GM12878 (cell line): ENCODE data around the gene GLUL. TPM values are rescaled to one million over a fixed set of nuclear protein-coding genes. Genes with fewer than 3 reads are reported as not detected.

ENCODE experiments used
- ATAC-seq: fragments of 200-7000 bp; cut with Tn5 transposase; 3 replicates; pipeline ENCODE4 v1.9.1; 2020; ENCODE audit warnings: mild to moderate bottlenecking, moderate library complexity
- BruUV-seq: library from RNA; stranded (reverse); fragments of 400-500 nt; replicated peaks from 2 replicates; lab custom pipeline; 2021; lab: Mats Ljungman, UMichigan
- CTCF ChIA-PET: fragments of 300-600 bp; sonication (Branson Sonifier 250); formaldehyde crosslinking; extraction: SDS; loops from one replicate; lab custom pipeline; 2021; ENCODE audit warnings: inconsistent platforms; lab: Yijun Ruan, JAX
- POLR2A ChIA-PET: fragments of 350-600 bp; formaldehyde crosslinking; extraction: SDS; loops from one replicate; lab custom pipeline; 2021; ENCODE audit warnings: inconsistent platforms; lab: Charles Lee
- RAD21 ChIA-PET: fragments of 300-600 bp; sonication (Branson Sonifier 250); formaldehyde crosslinking; loops from one replicate; lab custom pipeline; 2023; ENCODE audit warnings: antibody characterized with exemption; ENCODE audit not compliant: unreplicated experiment; lab: Charles Lee
- SMC1A ChIA-PET: fragments of 300-600 bp; sonication (Branson Sonifier 250); formaldehyde crosslinking; loops from one replicate; lab custom pipeline; 2023; ENCODE audit not compliant: unreplicated experiment, uncharacterized antibody; lab: Charles Lee
- DNase-seq: peaks from one replicate; pipeline ENCODE4 v3.0.0-alpha.2; 2011; ENCODE audit warnings: low read depth, low spot score
- FAIRE-seq: peaks from 3 replicates; lab custom pipeline; 2011; peaks lifted over from hg19 to GRCh38; lab: Jason Lieb, UNC
- H2AFZ ChIP-seq: 2 replicates; pipeline ENCODE4 v1.6.0; 2011; ENCODE audit warnings: low read depth, low read length, control low read depth; ENCODE audit not compliant: control insufficient read depth
- H3K27ac ChIP-seq: 2 replicates; pipeline ENCODE4 v1.5.1; 2011; ENCODE audit warnings: control low read depth; ENCODE audit not compliant: control insufficient read depth, insufficient read depth
- H3K27me3 ChIP-seq, 2 experiments: replicated peaks in 1 of 2; 2 replicates each; pipeline versions ENCODE4 v1.6.0 to v1.6.1; 2011; ENCODE audit warnings: low read length in 1 of 2; ENCODE audit not compliant: control insufficient read depth in 2 of 2, insufficient read depth in 2 of 2
- H3K36me3 ChIP-seq, 2 experiments: 2 replicates each; pipeline ENCODE4 v1.5.1; 2011; ENCODE audit warnings: low read length in 1 of 2; ENCODE audit not compliant: control insufficient read depth in 2 of 2, insufficient read depth in 2 of 2
- H3K4me1 ChIP-seq: 2 replicates; pipeline ENCODE4 v1.6.1; 2011; ENCODE audit warnings: mild to moderate bottlenecking, low read length, moderate library complexity, mixed read lengths; ENCODE audit not compliant: control insufficient read depth, insufficient read depth
- H3K4me2 ChIP-seq: 2 replicates; pipeline ENCODE4 v1.6.0; 2011; ENCODE audit warnings: control low read depth; ENCODE audit not compliant: control insufficient read depth, insufficient read depth
- H3K4me3 ChIP-seq: fragments of 200-600 bp; sonication (generic); 2 replicates; pipeline ENCODE4 v1.5.1; 2016
- H3K79me2 ChIP-seq: 2 replicates; pipeline ENCODE4 v1.6.0; 2011; ENCODE audit warnings: low read length; ENCODE audit not compliant: control insufficient read depth, insufficient read depth
- H3K9ac ChIP-seq: 2 replicates; pipeline ENCODE4 v1.8.0; 2011; ENCODE audit warnings: low read length, control low read depth, mixed read lengths; ENCODE audit not compliant: control insufficient read depth, insufficient read depth
- H3K9me3 ChIP-seq: replicated peaks from 3 replicates; pipeline ENCODE4 v1.5.1; 2011; ENCODE audit warnings: mild to moderate bottlenecking, low read length; ENCODE audit not compliant: control insufficient read depth, insufficient read depth
- H4K20me1 ChIP-seq: 2 replicates; pipeline ENCODE4 v1.6.0; 2011; ENCODE audit not compliant: control insufficient read depth, insufficient read depth
- CTCF ChIP-seq, 3 experiments: IDR thresholded peaks in 2 of 3; conservative IDR thresholded peaks in 1 of 3; 2 replicates each; pipeline ENCODE4 v1.5.1; 2011; ENCODE audit warnings: low read depth in 3 of 3, low read length in 3 of 3, mild to moderate bottlenecking in 3 of 3, control low read depth in 2 of 3, moderate library complexity in 2 of 3, inconsistent platforms in 1 of 3, mixed read lengths in 1 of 3; ENCODE audit not compliant: control insufficient read depth in 2 of 3, insufficient read depth in 1 of 3; ENCODE audit errors: extremely low read depth in 1 of 3
- EGR1 ChIP-seq, 2 experiments: IDR thresholded peaks; 1 replicate in 1 of 2; 2 replicates in 1 of 2; pipeline ENCODE4 v1.6.1; 2011 to 2012; ENCODE audit warnings: low read depth in 2 of 2, low read length in 2 of 2, borderline replicate concordance in 1 of 2, mild to moderate bottlenecking in 1 of 2, moderate library complexity in 1 of 2
- PAX8 ChIP-seq: fragments of 450-650 bp; IDR thresholded peaks from 2 replicates; pipeline ENCODE4 v1.6.1; 2017; ENCODE audit warnings: mild to moderate bottlenecking, moderate library complexity
- SIN3A ChIP-seq: IDR thresholded peaks from 2 replicates; pipeline ENCODE4 v1.6.1; 2012; ENCODE audit warnings: low read depth, low read length, improper control_type of control experiment
- TCF3 ChIP-seq: IDR thresholded peaks from 2 replicates; pipeline ENCODE4 v1.6.1; 2012; ENCODE audit warnings: low read depth, mild to moderate bottlenecking, low read length, borderline replicate concordance; ENCODE audit not compliant: insufficient read depth
- ZNF207 ChIP-seq: fragments of 450-650 bp; IDR thresholded peaks from 2 replicates; pipeline ENCODE4 v1.6.1; 2014; ENCODE audit warnings: antibody characterized with exemption, mild to moderate bottlenecking, borderline replicate concordance
- WGBS: methylation state at CpG from one replicate; pipeline ENCODE4 v1.1.6; 2016; ENCODE audit warnings: low lambda C conversion rate; ENCODE audit not compliant: insufficient replicate concordance, insufficient coverage; ENCODE audit errors: missing lambda C conversion rate; 5-methylcytosine and 5-hydroxymethylcytosine counted together
- in situ Hi-C: fragments of 300-500 bp; cut with MboI; formaldehyde crosslinking; loops from 9 replicates; pipeline ENCODE4 v1.14.3; 2018; ENCODE audit warnings: mixed read lengths
- intact Hi-C: fragments of 100-400 bp; cut with micrococcal nuclease; formaldehyde crosslinking; loops from one replicate; pipeline ENCODE4 v1.14.2; 2022; ENCODE audit not compliant: unreplicated experiment
- polyA plus RNA-seq, 11 experiments: library from polyadenylated mRNA; depleted of rRNA in 4 of 11; unstranded in 6 of 11; stranded (reverse) in 5 of 11; fragments of >200 nt; fragmentation: Nextera tagmentation in 4 of 11; fragmentation: Illumina TruSeq in 1 of 11; extraction: Ambion mirVana in 4 of 11; extraction: Trizol in 1 of 11; gene quantifications; 1 replicate in 1 of 11; 2 replicates in 10 of 11; pipeline versions ENCODE4 v1.2.1 to v1.2.3, GENCODE V29; 2011 to 2016; ENCODE audit warnings: inconsistent platforms in 2 of 11, missing spikeins in 2 of 11, low read depth in 1 of 11
- total RNA-seq, 4 experiments: library from RNA; depleted of rRNA in 3 of 4; stranded (reverse); fragments of >200 nt in 3 of 4; fragmentation: Illumina TruSeq in 1 of 4; extraction: Trizol in 1 of 4; gene quantifications; 2 replicates each; pipeline versions ENCODE4 v1.2.1 to v1.2.3, GENCODE V29; 2013 to 2021

GLUL gene
- total and polyA plus RNA-seq, 10 of the 15 experiments (the other 5 are each of a cell fraction or from before 2014, with no cell fraction given), result 2.3 to 392 (median 164) TPM

- RAD21 ChIA-PET, result interaction anchor here (2.0 to 4.0 kb wide), 2 partner anchors 10 to 247 kb away, joined by 5 to 24 read pairs; no protein-coding TSS in a partner anchor
- SMC1A ChIA-PET, result interaction anchor here (5.6 kb wide), 1 partner anchor 246 kb away, joined by 42 read pairs; no protein-coding TSS in a partner anchor
- Histone ChIP-seq H3K4me2 (peak overlapping the region; percentile 91), H3K27ac (peak overlapping the region; percentile 53), H3K4me1 (peaks cover 11% of the 10 kb centered on the region), H3K9me3 (no peaks in the 10 kb centered on the region), H3K27me3 (no peaks in the 10 kb centered on the region), H4K20me1 (no peaks in the 10 kb centered on the region), H3K4me3 (peak overlapping the region; percentile 85), H3K9ac (peak overlapping the region; percentile 73), H2AFZ (peak overlapping the region; percentile 87), H3K79me2 (peaks cover 7% of the 10 kb centered on the region), H3K36me3 (peaks cover 0 to 5% of the 10 kb centered on the region in 2 experiments; a peak in 1 of 4 replicates)
- 1% methylated on average over 33 of the region's 35 CpGs for WGBS
- no TSS peak for BruUV-seq
- POLR2A ChIA-PET, result interaction anchor here (3.7 kb wide), 1 partner anchor 247 kb away, joined by 24 read pairs; no protein-coding TSS in a partner anchor
- ATAC-seq (peak; percentile 6), FAIRE-seq (no peak), DNase-seq (no peak)
- TF ChIP-seq EGR1 (IDR thresholded peaks at IDR 0.05; ENCODE audit: borderline replicate concordance in 1 of 2, low read depth in 2 of 2, low read length in 2 of 2) (0 out of 3 replicates have a peak, but pooled peaks of 1 of the 2 experiments have one; percentile 2), SIN3A (no peak), PAX8 (no peak), CTCF (IDR thresholded peaks at IDR 0.05 in 2 of 3, conservative IDR thresholded peaks at IDR 0.05 in 1 of 3; ENCODE audit: control insufficient read depth in 2 of 3, extremely low read depth in 1 of 3, insufficient read depth in 1 of 3, low read depth in 3 of 3, low read length in 3 of 3) (0 out of 6 replicates have a peak, but pooled peaks of 1 of the 3 experiments have one; percentile 7), TCF3 (no peak), ZNF207 (0 out of 2 replicates have a peak, but pooled peaks have one; percentile 10)
- intact Hi-C loops, result loop anchor here (5.0 kb wide), 1 partner anchor 69 kb away; no protein-coding TSS in a partner anchor
- CTCF ChIA-PET, result interaction anchor here (0.8 to 2.4 kb wide), 4 partner anchors 36 to 309 kb away, joined by 3 to 15 read pairs (median 3); no protein-coding TSS in a partner anchor
- in situ Hi-C loops, result no loop called here
These were observed 595 bp downstream of the GLUL start for GRCh38 chr1:182391028-182391361.
